Astrocyte (in vitro differentiated cells and primary cell): ENCODE data around the gene SPATA6L.

ENCODE experiments used
- EZH2 ChIP-seq: IDR thresholded peaks from 2 replicates; pipeline ENCODE4 v1.6.1; 2012; ENCODE audit warnings: mild to moderate bottlenecking, low read length, inconsistent platforms; ENCODE audit not compliant: insufficient read depth
- TF ChIP-seq, protein P1 (sequence below): IDR thresholded peaks from 2 replicates; pipeline ENCODE4 v1.5.1; 2011; ENCODE audit warnings: low read depth, mild to moderate bottlenecking, inconsistent platforms, low read length, moderate library complexity; ENCODE audit not compliant: insufficient read depth

DNA sequence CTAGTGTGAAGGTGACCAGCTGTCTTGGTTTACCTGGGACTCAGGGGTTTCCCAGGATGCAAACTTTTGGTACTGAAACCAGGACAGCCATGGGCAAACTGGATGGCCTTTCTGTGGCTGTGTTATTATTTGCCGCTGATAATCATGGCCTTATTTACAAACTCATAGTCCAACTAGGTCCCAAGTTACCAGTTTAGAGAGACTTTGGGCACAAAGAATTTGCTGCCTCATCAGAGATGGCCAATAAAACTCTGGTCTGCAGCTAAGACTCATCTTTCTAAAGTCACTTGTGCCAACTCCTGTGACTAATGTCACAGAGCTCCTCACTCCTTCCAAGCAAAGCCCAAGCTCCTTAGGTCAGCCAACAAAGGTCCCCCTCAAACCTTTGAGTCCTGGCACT, 51.7 kb downstream of the SPATA6L start:
- TF ChIP-seq EZH2, result no peak
- TF ChIP-seq, protein P1, sequence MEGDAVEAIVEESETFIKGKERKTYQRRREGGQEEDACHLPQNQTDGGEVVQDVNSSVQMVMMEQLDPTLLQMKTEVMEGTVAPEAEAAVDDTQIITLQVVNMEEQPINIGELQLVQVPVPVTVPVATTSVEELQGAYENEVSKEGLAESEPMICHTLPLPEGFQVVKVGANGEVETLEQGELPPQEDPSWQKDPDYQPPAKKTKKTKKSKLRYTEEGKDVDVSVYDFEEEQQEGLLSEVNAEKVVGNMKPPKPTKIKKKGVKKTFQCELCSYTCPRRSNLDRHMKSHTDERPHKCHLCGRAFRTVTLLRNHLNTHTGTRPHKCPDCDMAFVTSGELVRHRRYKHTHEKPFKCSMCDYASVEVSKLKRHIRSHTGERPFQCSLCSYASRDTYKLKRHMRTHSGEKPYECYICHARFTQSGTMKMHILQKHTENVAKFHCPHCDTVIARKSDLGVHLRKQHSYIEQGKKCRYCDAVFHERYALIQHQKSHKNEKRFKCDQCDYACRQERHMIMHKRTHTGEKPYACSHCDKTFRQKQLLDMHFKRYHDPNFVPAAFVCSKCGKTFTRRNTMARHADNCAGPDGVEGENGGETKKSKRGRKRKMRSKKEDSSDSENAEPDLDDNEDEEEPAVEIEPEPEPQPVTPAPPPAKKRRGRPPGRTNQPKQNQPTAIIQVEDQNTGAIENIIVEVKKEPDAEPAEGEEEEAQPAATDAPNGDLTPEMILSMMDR, result no peak
